GM21737 (cell line): ENCODE results near the gene MPV17.
"Not testable (repeated sequence)": the region's sequence is repeated elsewhere in the genome, so short reads cannot be mapped to it uniquely, and the experiment has no call there.

Experiments used
- ATAC-seq: cut with Tn5 transposase; IDR thresholded peaks from one replicate; pipeline ENCODE4 v1.9.1; 2021; ENCODE audit warnings: mild to moderate bottlenecking, moderate library complexity; ENCODE audit not compliant: unreplicated experiment

The MPV17 gene

DNA sequence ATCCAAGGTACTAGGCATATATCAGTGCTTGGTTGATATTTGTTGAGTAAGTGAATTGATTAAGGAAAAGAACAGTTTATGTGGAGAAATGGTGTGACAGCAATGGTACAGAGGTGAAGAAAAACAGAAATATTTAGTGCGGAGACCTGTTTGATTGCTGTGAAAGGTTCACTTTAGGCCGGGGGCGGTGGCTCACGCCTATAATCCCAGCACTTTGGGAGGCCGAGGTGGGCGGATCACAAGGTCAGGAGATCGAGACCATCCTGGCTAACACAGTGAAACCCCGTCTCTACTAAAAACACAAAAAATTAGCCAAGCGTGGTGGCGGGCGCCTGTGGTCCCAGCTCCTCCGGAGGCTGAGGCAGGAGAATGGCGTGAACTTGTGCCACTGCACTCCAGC lies 54.6 kb downstream of the MPV17 start:
- ATAC-seq = not testable (repeated sequence)

DNA sequence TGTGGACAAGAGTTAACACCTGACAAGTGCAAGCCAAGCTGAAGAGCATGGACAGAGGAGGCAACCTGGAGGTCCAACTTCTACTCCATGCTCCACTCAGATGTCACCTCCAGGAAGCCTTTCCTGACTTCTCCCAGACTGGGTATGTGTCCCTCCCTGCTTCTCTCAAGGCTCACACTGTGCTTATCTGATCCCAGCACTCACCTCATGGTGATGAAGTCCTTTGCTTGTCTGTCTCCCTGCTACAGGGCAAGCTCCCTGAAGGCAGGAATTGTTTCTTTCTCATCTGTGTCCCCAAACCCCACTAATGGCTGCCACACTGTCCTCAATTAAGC lies 57.4 kb downstream of the MPV17 start:
- no peak for ATAC-seq

DNA sequence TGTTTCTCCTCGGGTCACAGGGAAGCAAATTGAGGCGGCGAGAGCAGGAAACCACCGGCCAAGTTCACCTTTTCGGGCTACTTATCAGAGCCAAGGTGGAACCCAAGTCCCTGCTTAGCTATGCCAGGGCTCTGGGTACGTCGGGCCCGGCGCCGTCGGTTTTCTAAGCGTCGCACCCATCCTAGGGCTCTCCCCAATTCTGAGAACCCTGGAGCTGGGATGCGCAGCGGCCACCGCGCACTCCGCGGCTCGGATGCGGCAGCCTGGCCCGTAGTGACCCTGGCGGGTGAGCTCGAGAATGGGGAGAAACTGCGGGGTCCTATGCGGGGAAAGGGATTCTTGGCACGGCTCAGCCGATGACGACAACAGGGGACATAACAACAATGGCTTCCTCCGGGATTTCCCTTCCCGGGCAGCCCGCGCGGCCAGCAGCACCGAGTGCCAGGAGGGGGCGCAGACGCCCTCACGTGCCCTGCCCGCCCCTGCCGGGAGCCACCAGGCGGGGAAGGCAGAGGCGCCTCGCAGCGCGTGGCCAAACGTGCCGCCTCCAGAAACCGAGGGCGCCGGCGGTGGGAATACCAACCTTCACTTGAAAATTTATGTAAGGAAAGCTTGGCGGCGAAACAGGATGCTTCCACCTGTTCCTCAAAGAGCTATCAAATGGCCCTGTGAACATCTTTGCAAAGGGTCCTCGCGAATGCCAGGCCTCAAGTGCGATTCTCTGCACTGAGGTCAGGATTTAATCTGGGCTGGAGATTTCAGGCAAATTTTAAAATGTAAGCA lies 58.0 kb downstream of the MPV17 start:
- ATAC-seq = no peak

DNA sequence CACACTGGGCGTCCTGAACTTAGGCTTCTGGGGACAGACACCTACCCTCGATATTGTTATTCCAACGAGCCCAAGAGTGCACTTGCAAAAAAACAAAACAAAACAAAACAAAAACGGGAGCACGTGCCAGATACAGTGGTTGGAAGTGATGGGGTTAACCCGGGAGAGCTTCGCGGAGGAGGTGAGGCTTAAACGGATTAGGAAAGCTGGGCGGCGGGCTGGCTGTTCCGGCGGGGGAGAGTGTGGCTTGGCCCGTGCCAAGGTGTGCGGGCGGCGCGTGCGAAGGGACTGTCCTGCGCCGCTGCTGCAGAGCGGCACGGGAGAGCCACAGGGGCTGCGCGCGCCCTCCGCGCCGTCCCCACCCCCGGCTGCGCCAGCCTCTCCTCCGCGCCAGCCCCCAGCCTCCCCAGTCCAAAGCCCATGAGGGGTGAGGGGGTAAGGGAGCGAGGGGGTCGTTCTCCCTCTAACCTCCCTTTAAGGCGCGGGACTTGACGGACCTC lies 58.6 kb downstream of the MPV17 start:
- ATAC-seq = no peak

DNA sequence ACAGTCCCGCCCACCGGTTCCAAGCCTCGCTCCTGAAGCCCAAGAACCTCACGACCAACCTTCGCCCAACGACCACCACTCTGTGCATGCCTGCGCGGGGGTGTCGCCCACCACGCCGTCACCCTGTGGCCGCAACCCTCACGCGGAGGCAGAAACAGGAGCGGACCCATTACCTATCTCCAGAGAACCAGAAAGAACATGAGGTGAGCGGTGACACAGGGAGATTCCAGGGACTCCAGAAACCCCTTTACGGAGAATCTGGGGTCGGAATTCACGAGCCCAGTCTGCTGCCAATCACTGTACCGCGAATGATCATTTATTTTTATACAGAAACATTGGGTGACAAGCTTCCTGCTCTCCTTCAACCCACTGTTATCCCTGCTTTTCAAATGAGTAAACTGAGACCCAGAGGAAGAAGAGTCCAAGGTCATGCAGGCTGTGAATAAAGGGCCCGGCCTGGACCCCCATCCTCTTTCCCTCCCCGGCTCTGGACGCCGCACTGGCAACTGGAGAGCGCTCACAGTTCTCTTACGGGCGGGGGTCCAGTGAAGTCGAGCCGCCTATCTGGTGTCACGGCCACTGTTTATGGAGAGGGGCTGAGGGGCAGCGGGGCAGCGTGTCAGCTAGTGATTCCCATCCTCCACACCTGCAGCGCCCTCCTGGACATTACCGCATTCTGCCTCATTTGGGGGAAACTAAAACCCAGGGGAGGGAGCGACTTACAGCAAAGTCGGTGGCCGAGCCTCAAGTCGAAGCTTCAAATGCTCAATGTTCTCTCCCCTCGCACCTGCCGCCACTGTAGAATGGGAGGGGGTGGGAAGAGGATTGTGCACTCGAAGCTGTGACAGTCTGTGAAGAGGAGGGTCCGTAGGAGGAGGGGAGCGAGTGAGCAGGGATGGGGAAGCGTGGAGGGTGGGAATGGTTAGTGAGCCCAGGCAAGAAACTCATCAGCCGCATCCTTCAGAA lies 59.3 kb downstream of the MPV17 start:
- ATAC-seq = no peak

DNA sequence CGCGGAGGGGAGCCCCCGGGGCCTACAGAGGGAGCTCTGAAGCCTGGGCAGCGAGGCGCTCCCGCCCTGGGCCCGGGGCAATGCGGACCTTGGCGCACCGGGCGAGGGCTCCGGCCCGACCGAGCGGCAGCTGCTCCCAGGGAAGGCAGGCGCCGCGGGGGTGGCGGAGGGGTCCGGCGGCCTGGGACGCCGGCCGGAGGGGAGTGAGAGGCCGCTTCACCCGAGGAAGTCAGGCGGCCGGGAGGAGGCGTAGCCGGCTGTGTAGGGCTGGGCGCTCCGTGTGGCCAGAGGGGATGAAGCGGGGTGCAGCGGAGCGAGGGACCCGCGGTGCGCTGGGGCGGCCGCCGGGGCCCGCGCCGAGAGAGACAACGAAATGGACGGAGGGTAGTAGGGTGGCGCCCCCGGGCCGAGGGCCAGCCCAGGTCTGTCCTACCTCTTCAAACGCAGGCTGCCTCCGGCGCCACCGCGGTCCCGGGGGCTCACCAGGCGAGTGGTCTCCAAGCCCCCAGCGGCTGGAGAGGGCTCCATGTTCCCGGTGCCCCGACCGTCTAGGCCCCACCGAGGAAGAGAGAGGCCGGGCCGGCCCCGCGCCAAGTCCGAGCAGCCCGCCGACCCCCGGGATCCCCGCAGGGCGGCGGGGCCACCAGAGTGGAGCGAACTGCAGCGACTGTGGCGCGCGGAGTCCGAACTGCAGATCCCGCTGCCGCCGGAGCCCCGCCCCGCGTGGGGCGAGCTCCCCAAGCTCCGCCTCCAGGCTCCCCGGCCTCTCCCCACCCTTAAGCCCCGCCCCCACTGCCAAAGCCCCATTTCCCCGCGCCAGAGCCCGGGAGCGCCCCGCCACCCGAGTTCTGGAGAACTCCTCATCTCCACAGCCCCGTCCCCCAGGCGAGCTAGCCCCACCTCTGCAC lies 60.3 kb downstream of the MPV17 start, which contains the start of gene SLC30A3:
Gene SLC30A3, minus strand, starts transcription at position 669 of the 908 bp plus-strand sequence. Its CDS starts 141 bp downstream, at position 528.
- ATAC-seq = no peak

DNA sequence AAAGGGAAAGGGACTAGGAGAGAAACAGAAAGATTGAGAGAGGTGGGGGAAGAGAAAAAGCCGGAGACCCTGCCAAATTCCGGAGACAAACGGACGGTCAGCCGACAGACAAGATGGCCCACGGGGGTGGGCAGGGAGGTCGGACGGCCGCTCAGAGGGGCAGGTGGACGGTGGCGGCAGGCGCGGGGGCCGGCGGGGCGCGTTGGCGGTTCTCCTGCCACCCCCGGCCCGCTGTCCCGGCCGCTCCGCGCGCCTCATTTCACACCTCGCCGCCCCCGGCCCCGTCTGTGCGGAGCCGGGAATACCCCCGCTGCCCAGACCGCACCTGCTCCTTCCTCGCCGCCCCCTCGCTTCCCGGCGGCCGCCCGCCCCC lies 61.0 kb downstream of the MPV17 start:
- ATAC-seq = no peak

DNA sequence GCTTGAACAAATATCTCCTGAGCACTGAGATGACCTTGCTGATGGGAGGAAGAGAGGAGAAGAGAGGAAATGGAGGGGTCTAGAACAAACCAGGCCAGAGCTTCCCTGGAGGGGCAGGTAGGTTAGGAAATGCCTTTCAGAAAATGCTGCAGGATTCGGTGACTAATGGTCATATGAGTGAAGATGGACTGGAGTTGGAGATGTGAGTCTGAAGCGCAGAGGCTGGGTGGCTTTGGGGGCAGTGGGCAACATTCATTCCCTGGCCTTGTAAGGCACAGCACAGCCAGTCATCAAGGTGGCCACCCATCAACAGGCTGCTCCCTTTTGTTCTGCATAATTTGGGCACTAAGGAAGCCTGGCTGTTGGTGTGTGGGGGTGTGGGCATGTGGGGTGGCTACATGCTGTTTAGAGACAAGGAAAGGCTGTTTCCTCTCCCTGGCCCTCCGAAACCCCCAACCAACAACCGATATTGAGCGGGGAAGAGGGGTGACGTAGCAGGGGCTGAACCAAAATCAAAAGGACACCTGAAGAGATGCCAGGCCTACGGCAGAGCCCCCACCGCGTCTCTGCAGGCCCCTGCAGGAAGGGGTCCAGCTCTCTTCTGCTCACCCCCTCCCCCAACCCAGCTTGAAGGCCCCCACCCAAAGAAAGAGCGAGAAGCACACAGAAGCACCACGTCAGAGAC lies 61.5 kb downstream of the MPV17 start:
- ATAC-seq = no peak
